K562 (cell line): ENCODE measurements around the gene TAF8. TPM values are rescaled to one million over a fixed set of nuclear protein-coding genes. Genes with fewer than 3 reads are reported as not detected.

ENCODE experiments used
- CBX1 ChIP-seq: sonication (generic); IDR thresholded peaks from 2 replicates; pipeline ENCODE4 v1.6.1; 2016; ENCODE audit warnings: antibody characterized with exemption, low read depth, mild to moderate bottlenecking
- EP300 ChIP-seq: IDR thresholded peaks from 2 replicates; pipeline ENCODE4 v1.6.1; 2012; ENCODE audit warnings: low read length, improper control_type of control experiment
- SUPT5H ChIP-seq: fragments of 450-650 bp; IDR thresholded peaks from 2 replicates; pipeline ENCODE4 v1.6.1; 2016
- USF1 ChIP-seq: sonication (generic); formaldehyde crosslinking; IDR thresholded peaks from 2 replicates; pipeline ENCODE4 v1.9.0; 2022; ENCODE audit warnings: mild to moderate bottlenecking, missing genetic modification reagents
- ZNF518B ChIP-seq: fragments of 250-450 bp; sonication (Bioruptor Pico); IDR thresholded peaks from 2 replicates; pipeline ENCODE4 v1.5.0; 2021; ENCODE audit warnings: mild to moderate bottlenecking, moderate library complexity
- polyA plus RNA-seq, 8 experiments: library from polyadenylated mRNA; depleted of rRNA in 4 of 8; stranded (reverse) in 5 of 8; unstranded in 3 of 8; fragments of >200 nt; fragmentation: Nextera tagmentation in 2 of 8; fragmentation: Illumina TruSeq in 1 of 8; extraction: Ambion mirVana in 2 of 8; extraction: Trizol in 1 of 8; gene quantifications; 2 replicates each; pipeline versions ENCODE4 v1.2.1 to v1.2.3, GENCODE V29; 2011 to 2014; ENCODE audit warnings: inconsistent platforms in 1 of 8, missing spikeins in 1 of 8
- total RNA-seq, 7 experiments: library from RNA; depleted of rRNA in 6 of 7; stranded (reverse); fragments of >200 nt in 6 of 7; fragmentation: Illumina TruSeq in 2 of 7; extraction: Trizol in 2 of 7; gene quantifications; 2 replicates each; pipeline versions ENCODE4 v1.2.1 to v1.2.3, GENCODE V29; 2011 to 2021; ENCODE audit warnings: low replicate concordance in 1 of 7
- TF ChIP-seq, protein P1 (sequence below): fragments of 250-450 bp; sonication (Bioruptor Pico); IDR thresholded peaks from 2 replicates; pipeline ENCODE4 v1.6.1; 2021; ENCODE audit warnings: mild to moderate bottlenecking

The TAF8 gene
- total and polyA plus RNA-seq, 9 of the 15 experiments (the other 6 are each of a cell fraction or from before 2014, with no cell fraction given) = 29.4 to 84.0 (median 52.6) TPM

GRCh38 chr6:42078386-42078785, 28.1 kb downstream of the TAF8 start (continued):
- TF ChIP-seq CBX1 = no peak
- TF ChIP-seq USF1 (CRISPR knock-in tag) = no peak
- TF ChIP-seq, protein P1, sequence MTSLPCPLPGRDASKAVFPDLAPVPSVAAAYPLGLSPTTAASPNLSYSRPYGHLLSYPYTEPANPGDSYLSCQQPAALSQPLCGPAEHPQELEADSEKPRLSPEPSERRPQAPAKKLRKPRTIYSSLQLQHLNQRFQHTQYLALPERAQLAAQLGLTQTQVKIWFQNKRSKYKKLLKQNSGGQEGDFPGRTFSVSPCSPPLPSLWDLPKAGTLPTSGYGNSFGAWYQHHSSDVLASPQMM (CRISPR knock-in tag) = no peak
- TF ChIP-seq SUPT5H = no peak
- TF ChIP-seq EP300 = no peak
- TF ChIP-seq ZNF518B (CRISPR knock-in tag) = no peak
